Thyroid gland (tissue), 4 donors: ENCODE results near the gene SLC35F1. TPM values are rescaled to one million over a fixed set of nuclear protein-coding genes. Genes with fewer than 3 reads are reported as not detected.

Experiments used
- DNase-seq, 2 donors: peaks; one replicate each; pipeline ENCODE4 v3.0.0-alpha.2; 2019
- H3K27ac ChIP-seq, 3 donors: fragments of 200-600 bp; sonication (generic); 1 replicate in 2 of 3; 2 replicates in 1 of 3; pipeline ENCODE4 v1.5.1; 2016 to 2019; ENCODE audit warnings: mild to moderate bottlenecking in 1 of 3, moderate library complexity in 1 of 3
- H3K27me3 ChIP-seq: fragments of 200-600 bp; sonication (generic); one replicate; pipeline ENCODE4 v1.5.1; 2019
- H3K36me3 ChIP-seq, 2 donors: fragments of 200-600 bp; sonication (generic); one replicate each; pipeline ENCODE4 v1.5.1; 2016 to 2019
- H3K4me1 ChIP-seq, 2 donors: fragments of 200-600 bp; sonication (generic); one replicate each; pipeline ENCODE4 v1.5.1; 2017 to 2019
- H3K4me3 ChIP-seq, 3 donors: fragments of 200-600 bp; sonication (generic); replicated peaks in 1 of 3; 1 replicate in 2 of 3; 2 replicates in 1 of 3; pipeline ENCODE4 v1.5.1; 2016; ENCODE audit warnings: mild to moderate bottlenecking in 1 of 3
- H3K9me3 ChIP-seq: fragments of 200-600 bp; sonication (generic); one replicate; pipeline ENCODE4 v1.5.1; 2017
- CTCF ChIP-seq, 6 experiments: fragments of 200-600 bp in 3 of 6; fragments of 450-650 bp in 3 of 6; sonication (generic) in 3 of 6; IDR thresholded peaks; one replicate each; pipeline ENCODE4 v1.5.1; 2016 to 2019; ENCODE audit warnings: antibody characterized with exemption in 6 of 6, mild to moderate bottlenecking in 2 of 6, inconsistent platforms in 1 of 6, moderate library complexity in 1 of 6
- POLR2A ChIP-seq, 2 donors: fragments of 450-650 bp; IDR thresholded peaks; one replicate each; pipeline ENCODE4 v1.6.1; 2017; ENCODE audit warnings: antibody characterized with exemption in 2 of 2, mild to moderate bottlenecking in 2 of 2, moderate library complexity in 1 of 2
- WGBS, 2 donors: methylation state at CpG; one replicate each; pipeline ENCODE4 v1.1.5; 2017; 5-methylcytosine and 5-hydroxymethylcytosine counted together
- intact Hi-C: fragments of 100-400 bp; cut with DNase I; formaldehyde crosslinking; loops from one replicate; pipeline ENCODE4 v1.15.1; 2023
- total RNA-seq, 4 donors: library from RNA; depleted of rRNA; stranded (reverse); fragments of >200 nt; gene quantifications; one replicate each; pipeline ENCODE4 v1.2.3, GENCODE V29; 2016

Gene SLC35F1
- total RNA-seq, 4 donors from 2014 or later = 0.54 to 5.5 (median 1.4) TPM

- H3K27ac ChIP-seq = no peak overlapping the region
- no peak for DNase-seq
- 86 to 88% methylated on average over 2 of the region's 2 CpGs for WGBS, 2 donors
- TF ChIP-seq CTCF (IDR thresholded peaks at IDR 0.05) (no peak), POLR2A (IDR thresholded peaks at IDR 0.05) (no peak)
- H3K36me3 ChIP-seq = no peaks in the 10 kb centered on the region
- no peaks in the 10 kb centered on the region for H3K9me3 ChIP-seq
- intact Hi-C loops = no loop called here
- H3K4me3 ChIP-seq = no peak overlapping the region
- H3K4me1 ChIP-seq = no peaks in the 10 kb centered on the region
- H3K27me3 ChIP-seq = no peaks in the 10 kb centered on the region
Observed at GRCh38 chr6:118083711-118084110, 176.6 kb downstream of the SLC35F1 start.

- WGBS, 2 donors = 82 to 95% methylated on average over 2 of the region's 2 CpGs
- no peak for DNase-seq
- intact Hi-C loops = no loop called here
Observed at GRCh38 chr6:118085665-118086064, 178.6 kb downstream of the SLC35F1 start.

GRCh38 chr6:118086159-118086558 is 179.1 kb downstream of the SLC35F1 start:
- Histone ChIP-seq H3K36me3 (no peaks in the 10 kb centered on the region), H3K27me3 (no peaks in the 10 kb centered on the region), H3K4me1 (no peaks in the 10 kb centered on the region), H3K27ac (no peak overlapping the region), H3K9me3 (no peaks in the 10 kb centered on the region), H3K4me3 (no peak overlapping the region)
- no peak for DNase-seq
- intact Hi-C loops = no loop called here
- 53 to 55% methylated on average over 2 of the region's 2 CpGs for WGBS, 2 donors
- TF ChIP-seq CTCF (IDR thresholded peaks at IDR 0.05) (no peak), POLR2A (IDR thresholded peaks at IDR 0.05) (no peak)

More at GRCh38 chr6:118085665-118086064, 178.6 kb downstream of the SLC35F1 start:
- no peak overlapping the region for H3K27ac ChIP-seq
- H3K4me1 ChIP-seq = no peaks in the 10 kb centered on the region
- no peak for TF ChIP-seq POLR2A (IDR thresholded peaks at IDR 0.05)
- TF ChIP-seq CTCF (IDR thresholded peaks at IDR 0.05) = no peak
- no peaks in the 10 kb centered on the region for H3K27me3 ChIP-seq
- no peak overlapping the region for H3K4me3 ChIP-seq
- H3K9me3 ChIP-seq = no peaks in the 10 kb centered on the region
- no peaks in the 10 kb centered on the region for H3K36me3 ChIP-seq

GRCh38 chr6:118092086-118092485 is 185.0 kb downstream of the SLC35F1 start:
- Histone ChIP-seq H3K27ac (no peak overlapping the region), H3K27me3 (no peaks in the 10 kb centered on the region), H3K36me3 (no peaks in the 10 kb centered on the region), H3K4me1 (no peaks in the 10 kb centered on the region), H3K4me3 (no peak overlapping the region), H3K9me3 (no peaks in the 10 kb centered on the region)
- DNase-seq = no peak
- TF ChIP-seq CTCF (IDR thresholded peaks at IDR 0.05) (no peak), POLR2A (IDR thresholded peaks at IDR 0.05) (no peak)
- intact Hi-C loops = no loop called here

- no peak for DNase-seq
- Histone ChIP-seq H3K9me3 (no peaks in the 10 kb centered on the region), H3K27me3 (no peaks in the 10 kb centered on the region), H3K4me1 (peaks cover 0 to 4% of the 10 kb centered on the region in 2 donors), H3K36me3 (no peaks in the 10 kb centered on the region), H3K4me3 (no peak overlapping the region), H3K27ac (no peak overlapping the region)
- intact Hi-C loops = no loop called here
- WGBS, 2 donors = 83 to 92% methylated on average over 3 of the region's 3 CpGs
- TF ChIP-seq CTCF (IDR thresholded peaks at IDR 0.05) = no peak
- TF ChIP-seq POLR2A (IDR thresholded peaks at IDR 0.05) = no peak
Observed at GRCh38 chr6:118097576-118097975, 190.5 kb downstream of the SLC35F1 start.
